HG02973 (cell line): ENCODE measurements around the gene LST1.

ENCODE experiments used
- ATAC-seq: cut with Tn5 transposase; IDR thresholded peaks from one replicate; pipeline ENCODE4 v1.9.1; 2021; ENCODE audit warnings: moderate library complexity; ENCODE audit not compliant: unreplicated experiment

LST1 gene

GRCh38 chr6:31559958-31560696 lies 25.9 kb upstream of the LST1 start:
- ATAC-seq = peak; percentile 50

GRCh38 chr6:31560697-31561058 lies 25.4 kb upstream of the LST1 start:
- ATAC-seq = no peak

GRCh38 chr6:31567531-31568370 lies 18.3 kb upstream of the LST1 start:
- ATAC-seq = no peak

- ATAC-seq = peak; percentile 57
Measured at GRCh38 chr6:31568537-31568961, 17.5 kb upstream of the LST1 start.

- no peak for ATAC-seq
Measured at GRCh38 chr6:31569861-31570536, 16.1 kb upstream of the LST1 start.

- ATAC-seq = peak; percentile 33
Measured at GRCh38 chr6:31572041-31572911, 13.8 kb upstream of the LST1 start, which contains the start of gene LTA. Gene LTA (plus strand): TSS chr6:31572289. CDS start chr6:31572743, 454 bp downstream.

GRCh38 chr6:31573239-31574105 lies 12.6 kb upstream of the LST1 start:
- no peak for ATAC-seq

- ATAC-seq = no peak
Measured at GRCh38 chr6:31574106-31575061, 11.7 kb upstream of the LST1 start.

- no peak for ATAC-seq
Measured at GRCh38 chr6:31575335-31575901, 10.7 kb upstream of the LST1 start, which contains the start of gene TNF. Gene TNF (plus strand): TSS chr6:31575565. CDS start chr6:31575742, 177 bp downstream.

GRCh38 chr6:31575952-31576685 lies 10.0 kb upstream of the LST1 start:
- no peak for ATAC-seq

GRCh38 chr6:31576897-31577578 lies 9.0 kb upstream of the LST1 start:
- ATAC-seq = no peak

GRCh38 chr6:31577579-31577966 lies 8.5 kb upstream of the LST1 start:
- no peak for ATAC-seq

GRCh38 chr6:31578184-31579118 lies 7.6 kb upstream of the LST1 start:
- no peak for ATAC-seq

- no peak for ATAC-seq
Measured at GRCh38 chr6:31579119-31579505, 7.0 kb upstream of the LST1 start.

GRCh38 chr6:31579546-31580437 lies 6.3 kb upstream of the LST1 start:
- no peak for ATAC-seq
